GM10248 (cell line): ENCODE measurements around the gene METTL18.

ENCODE experiments used
- CTCF ChIA-PET: fragments of 300-600 bp; sonication (Branson Sonifier 250); formaldehyde crosslinking; extraction: SDS; loops from one replicate; lab custom pipeline; 2021; ENCODE audit warnings: antibody characterized with exemption; lab: Yijun Ruan, JAX
- POLR2A ChIA-PET: fragments of 350-650 bp; sonication (Branson Sonifier 250); formaldehyde crosslinking; extraction: SDS; loops from one replicate; lab custom pipeline; 2020; ENCODE audit warnings: antibody characterized with exemption; lab: Yijun Ruan, JAX
- DNase-seq: peaks from one replicate; pipeline ENCODE4 v3.0.0; 2012; ENCODE audit errors: extremely low spot score
- CTCF ChIP-seq: IDR thresholded peaks from 2 replicates; pipeline ENCODE4 v1.5.1; 2012; ENCODE audit warnings: mild to moderate bottlenecking, low read depth; ENCODE audit errors: extremely low read depth, missing control alignments, control extremely low read depth

Gene METTL18

GRCh38 chr1:169793730-169794129 is 977 bp downstream of the METTL18 start:
- TF ChIP-seq CTCF = no peak
- CTCF ChIA-PET = interaction anchor here (0.6 to 1.9 kb wide), 2 partner anchors 16 to 82 kb away, joined by 3 to 12 read pairs; no protein-coding TSS in a partner anchor
- POLR2A ChIA-PET = interaction anchor here (0.7 kb wide), 1 partner anchor 426 kb away, joined by 3 read pairs; the partner anchor contains the start of gene BLZF1
- no peak for DNase-seq

GRCh38 chr1:169788402-169788801 is 6.3 kb downstream of the METTL18 start:
- ChIA-PET CTCF (no interaction called here), POLR2A (no interaction called here)
- no peak for TF ChIP-seq CTCF
- DNase-seq = no peak

- POLR2A ChIA-PET = no interaction called here
- DNase-seq = no peak
- CTCF ChIA-PET = interaction anchor here (0.9 to 1.4 kb wide), 2 partner anchors 22 to 75 kb away, joined by 3 to 5 read pairs; no protein-coding TSS in a partner anchor
- no peak for TF ChIP-seq CTCF
Measured at GRCh38 chr1:169786974-169787373, 7.7 kb downstream of the METTL18 start.

- no peak for TF ChIP-seq CTCF
- POLR2A ChIA-PET = no interaction called here
- no peak for DNase-seq
- CTCF ChIA-PET = no interaction called here
Measured at GRCh38 chr1:169785267-169785666, 9.4 kb downstream of the METTL18 start.

GRCh38 chr1:169784102-169784501 is 10.6 kb downstream of the METTL18 start:
- ChIA-PET POLR2A (no interaction called here), CTCF (no interaction called here)
- no peak for TF ChIP-seq CTCF
- no peak for DNase-seq

GRCh38 chr1:169782596-169782995 is 12.1 kb downstream of the METTL18 start:
- no peak for DNase-seq
- CTCF ChIA-PET = interaction anchor here (1.1 to 1.7 kb wide), 2 partner anchors 17 to 61 kb away, joined by 3 read pairs; no protein-coding TSS in a partner anchor
- no peak for TF ChIP-seq CTCF
- POLR2A ChIA-PET = no interaction called here
